Astrocyte of the spinal cord (primary cell): ENCODE measurements around the gene FBP2.

Experiments used
- DNase-seq: peaks from one replicate; pipeline ENCODE4 v3.0.0; 2011; ENCODE audit warnings: low read depth, low spot score
- H3K4me3 ChIP-seq: 2 replicates; pipeline ENCODE4 v1.5.1; 2011; ENCODE audit warnings: low read depth, mild to moderate bottlenecking, low read length, moderate library complexity
- in situ Hi-C: cut with HindIII; loops from 2 replicates; pipeline ENCODE4 v1.10.0; 2017; ENCODE audit warnings: low sequenced_read_pairs
- TF ChIP-seq, protein P1 (sequence below): IDR thresholded peaks from 2 replicates; pipeline ENCODE4 v1.5.1; 2012; ENCODE audit warnings: low read depth, mild to moderate bottlenecking, low read length, inconsistent platforms

FBP2 gene

DNA sequence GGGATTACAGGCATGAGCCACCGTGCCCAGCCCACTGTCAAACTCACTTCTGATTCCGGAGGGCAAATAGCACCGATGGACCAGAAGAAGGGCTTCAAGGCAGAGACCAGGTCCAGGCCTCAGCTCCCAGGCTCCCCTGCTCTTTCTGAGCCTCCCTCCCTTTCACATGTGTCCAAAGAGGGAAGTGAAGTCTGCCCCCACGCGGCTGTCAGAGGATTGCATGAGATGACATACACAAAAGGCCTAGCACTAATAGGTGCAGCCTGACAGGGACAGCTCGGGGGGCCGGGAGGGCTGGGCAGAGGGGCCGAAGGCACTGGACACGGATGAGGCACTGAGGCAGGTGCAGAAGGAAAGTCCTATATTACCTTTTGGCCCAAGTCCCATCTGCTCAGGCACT is 29.6 kb upstream of the FBP2 start:
- TF ChIP-seq, protein P1, sequence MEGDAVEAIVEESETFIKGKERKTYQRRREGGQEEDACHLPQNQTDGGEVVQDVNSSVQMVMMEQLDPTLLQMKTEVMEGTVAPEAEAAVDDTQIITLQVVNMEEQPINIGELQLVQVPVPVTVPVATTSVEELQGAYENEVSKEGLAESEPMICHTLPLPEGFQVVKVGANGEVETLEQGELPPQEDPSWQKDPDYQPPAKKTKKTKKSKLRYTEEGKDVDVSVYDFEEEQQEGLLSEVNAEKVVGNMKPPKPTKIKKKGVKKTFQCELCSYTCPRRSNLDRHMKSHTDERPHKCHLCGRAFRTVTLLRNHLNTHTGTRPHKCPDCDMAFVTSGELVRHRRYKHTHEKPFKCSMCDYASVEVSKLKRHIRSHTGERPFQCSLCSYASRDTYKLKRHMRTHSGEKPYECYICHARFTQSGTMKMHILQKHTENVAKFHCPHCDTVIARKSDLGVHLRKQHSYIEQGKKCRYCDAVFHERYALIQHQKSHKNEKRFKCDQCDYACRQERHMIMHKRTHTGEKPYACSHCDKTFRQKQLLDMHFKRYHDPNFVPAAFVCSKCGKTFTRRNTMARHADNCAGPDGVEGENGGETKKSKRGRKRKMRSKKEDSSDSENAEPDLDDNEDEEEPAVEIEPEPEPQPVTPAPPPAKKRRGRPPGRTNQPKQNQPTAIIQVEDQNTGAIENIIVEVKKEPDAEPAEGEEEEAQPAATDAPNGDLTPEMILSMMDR, result peak; percentile 19
- DNase-seq, result no peak
- H3K4me3 ChIP-seq, result no peak overlapping the region
- in situ Hi-C loops, result no loop called here

DNA sequence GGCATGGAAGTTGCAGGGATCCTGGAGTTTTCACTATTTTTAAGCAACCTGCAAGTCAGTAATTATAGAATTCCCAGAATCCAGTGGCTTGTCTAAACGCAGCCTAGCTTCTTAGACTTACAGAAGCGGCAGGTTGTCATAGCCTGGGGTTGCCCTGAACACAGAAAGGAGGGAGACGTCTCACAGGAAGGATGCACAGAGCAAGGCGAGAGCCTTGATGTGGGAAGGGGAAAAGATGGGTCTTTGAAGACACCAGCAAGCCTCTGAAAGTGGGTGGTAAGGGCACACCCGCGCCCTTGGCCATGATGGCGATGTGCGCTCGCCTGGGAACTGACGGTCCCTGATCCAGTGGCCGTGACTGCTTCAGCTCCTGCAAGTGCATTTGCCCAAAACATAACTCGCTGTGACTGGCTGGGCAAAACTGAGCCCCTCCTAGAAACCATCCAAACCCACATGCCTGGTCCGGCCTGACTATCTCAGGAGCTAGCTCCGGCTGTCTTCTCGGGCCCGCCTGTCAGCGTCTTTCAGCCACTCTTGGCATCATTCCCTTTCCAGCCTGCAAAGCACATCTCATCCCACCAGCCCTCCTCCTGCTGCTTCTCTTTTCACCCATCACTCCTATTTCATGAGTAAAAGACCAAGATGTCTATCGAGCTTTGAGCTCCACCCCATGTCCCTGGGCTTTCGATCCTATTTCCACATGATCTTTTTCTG is 28.6 kb upstream of the FBP2 start:
- no peak overlapping the region for H3K4me3 ChIP-seq
- DNase-seq, result no peak
- in situ Hi-C loops, result no loop called here
- TF ChIP-seq, protein P1, result no peak

DNA sequence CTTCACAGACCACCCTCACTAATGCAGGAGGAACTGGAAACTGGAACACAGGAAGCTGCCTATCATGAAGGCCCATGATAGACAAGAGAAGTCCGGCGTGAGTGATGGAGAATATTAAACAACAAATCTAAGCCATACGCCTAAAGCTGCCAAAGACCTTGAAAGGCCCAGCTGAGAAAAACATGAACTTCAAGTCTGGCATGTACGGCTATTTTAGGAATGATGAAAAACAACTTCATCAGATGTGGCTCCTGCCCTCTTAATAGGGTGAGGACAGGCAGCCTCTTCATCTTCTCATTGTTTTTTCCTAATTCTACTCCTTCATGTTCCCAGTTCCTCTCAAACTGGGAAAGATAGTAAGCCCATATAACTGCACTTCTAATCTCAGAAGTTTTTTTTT is 25.4 kb upstream of the FBP2 start:
- in situ Hi-C loops, result no loop called here
- no peak for DNase-seq
- TF ChIP-seq, protein P1, result no peak
- no peak overlapping the region for H3K4me3 ChIP-seq

DNA sequence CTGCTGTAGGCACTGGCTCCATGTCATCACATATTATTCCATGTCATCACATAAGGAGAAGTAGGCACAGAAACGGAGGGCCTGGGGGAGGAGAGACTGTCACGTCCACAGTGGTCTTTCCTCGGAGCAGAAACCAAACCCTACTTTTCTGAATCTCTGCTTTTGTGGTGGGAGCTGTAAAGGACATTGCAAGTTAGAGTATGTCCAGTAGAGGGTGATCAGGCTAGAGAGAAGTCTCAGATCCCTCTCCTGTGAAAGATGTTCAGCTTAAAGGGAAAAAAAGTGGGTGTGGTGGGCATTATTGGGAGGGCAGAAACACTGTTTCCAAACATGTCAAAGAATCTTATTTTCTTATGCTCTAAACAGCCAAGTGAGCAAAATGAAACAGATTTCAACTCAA is 19.4 kb upstream of the FBP2 start:
- no peak overlapping the region for H3K4me3 ChIP-seq
- in situ Hi-C loops, result no loop called here
- no peak for DNase-seq
- TF ChIP-seq, protein P1, result no peak

DNA sequence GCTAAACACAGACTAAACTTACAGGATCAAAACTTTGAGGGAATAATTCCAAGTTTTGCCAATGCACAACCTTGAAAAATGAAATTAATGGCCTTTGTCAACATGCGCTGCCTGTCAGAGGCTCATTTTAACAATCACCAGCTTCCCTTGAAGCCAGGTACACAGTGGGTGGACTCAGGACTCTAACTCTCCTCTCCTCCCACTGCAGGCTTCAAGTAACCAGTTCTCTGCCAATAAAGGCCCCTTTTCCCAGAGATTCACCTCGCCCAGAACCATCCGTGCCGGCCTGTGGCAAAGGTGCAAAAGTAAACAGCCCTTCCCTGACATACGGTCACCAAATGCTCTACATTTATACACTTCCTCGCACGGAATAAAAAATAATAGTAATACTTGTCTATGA is 18.4 kb upstream of the FBP2 start:
- DNase-seq, result no peak
- H3K4me3 ChIP-seq, result no peak overlapping the region
- TF ChIP-seq, protein P1, result no peak
- in situ Hi-C loops, result no loop called here

DNA sequence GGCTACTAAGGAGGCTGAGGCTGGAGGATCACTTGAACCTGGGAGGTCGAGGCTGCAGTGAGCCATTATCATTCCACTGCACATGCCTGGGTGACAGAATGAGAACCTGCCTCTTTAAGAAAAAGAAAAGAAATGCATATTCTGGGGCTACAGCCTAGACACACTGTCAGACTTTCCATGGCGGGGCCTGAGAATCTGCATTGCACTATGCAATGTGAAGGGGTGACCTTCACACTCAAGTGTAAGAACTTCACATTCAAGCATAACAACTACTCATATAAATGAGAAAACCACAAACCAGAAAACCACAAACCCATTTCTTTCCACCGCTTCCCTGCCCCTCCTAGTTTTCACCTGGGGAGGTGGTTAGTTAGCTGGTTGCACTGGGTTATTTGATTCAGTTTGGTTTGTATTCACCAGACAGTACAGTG is 18.0 kb upstream of the FBP2 start:
- TF ChIP-seq, protein P1, result no peak
- no peak for DNase-seq
- no peak overlapping the region for H3K4me3 ChIP-seq
- in situ Hi-C loops, result no loop called here
